HG03175 (cell line): ENCODE results near the gene SMIM31.

ENCODE experiments used
- ATAC-seq: cut with Tn5 transposase; IDR thresholded peaks from one replicate; pipeline ENCODE4 v1.9.1; 2021; ENCODE audit warnings: mild to moderate bottlenecking, moderate library complexity; ENCODE audit not compliant: unreplicated experiment

Gene SMIM31

DNA sequence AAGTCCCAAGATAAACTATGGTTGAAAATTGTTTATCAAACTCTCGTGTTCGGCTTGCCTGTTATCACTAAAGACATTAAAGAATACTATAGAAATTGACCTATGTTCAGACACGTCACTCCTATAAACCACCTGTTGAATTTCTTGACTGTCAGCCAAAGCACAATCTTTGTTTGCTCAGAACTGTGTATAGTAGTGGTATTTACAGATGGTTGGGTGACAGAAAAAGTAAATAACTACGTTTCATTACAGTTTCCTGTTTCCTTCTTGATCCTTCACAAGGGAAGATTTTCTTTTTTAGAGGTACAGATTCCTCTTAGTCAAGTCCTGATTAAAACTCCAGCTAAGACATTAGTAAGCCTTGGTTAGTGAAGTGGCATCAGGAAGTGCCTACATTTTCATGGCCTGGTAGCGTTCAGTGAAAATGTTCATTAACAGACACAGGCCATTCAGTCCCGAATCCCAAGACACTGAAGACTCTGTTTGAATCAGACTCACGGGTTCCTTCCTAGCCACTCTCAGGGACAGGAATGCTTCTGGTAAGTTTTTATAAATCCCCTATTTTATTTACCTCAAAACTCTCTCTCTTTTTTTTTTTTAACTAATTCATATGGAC lies at the start of gene SMIM31:
TSS of gene SMIM31 (plus strand) at position 259 of the 616 bp plus-strand sequence. CDS start 16,313 bp downstream, outside the sequence.
- no peak for ATAC-seq

DNA sequence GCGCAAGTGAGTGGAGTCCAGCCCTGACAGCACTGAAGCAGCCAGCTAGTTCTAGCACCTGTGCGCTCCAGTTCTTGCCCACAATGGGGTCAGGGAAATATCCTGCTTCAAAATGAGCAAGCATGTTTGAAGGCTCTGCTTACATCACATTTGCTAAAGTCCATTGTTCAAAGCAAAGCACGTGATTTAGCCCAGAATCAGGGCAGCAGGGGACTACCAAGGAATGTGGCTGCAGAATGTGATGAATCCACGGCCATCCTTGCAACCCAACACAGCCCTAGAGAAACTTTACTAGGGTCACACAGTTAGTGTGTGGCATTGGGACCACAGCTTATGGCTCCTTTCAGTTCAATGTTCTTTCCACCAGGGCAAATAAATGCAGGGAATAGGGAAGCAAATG lies 47.3 kb upstream of the SMIM31 start:
- ATAC-seq: no peak

DNA sequence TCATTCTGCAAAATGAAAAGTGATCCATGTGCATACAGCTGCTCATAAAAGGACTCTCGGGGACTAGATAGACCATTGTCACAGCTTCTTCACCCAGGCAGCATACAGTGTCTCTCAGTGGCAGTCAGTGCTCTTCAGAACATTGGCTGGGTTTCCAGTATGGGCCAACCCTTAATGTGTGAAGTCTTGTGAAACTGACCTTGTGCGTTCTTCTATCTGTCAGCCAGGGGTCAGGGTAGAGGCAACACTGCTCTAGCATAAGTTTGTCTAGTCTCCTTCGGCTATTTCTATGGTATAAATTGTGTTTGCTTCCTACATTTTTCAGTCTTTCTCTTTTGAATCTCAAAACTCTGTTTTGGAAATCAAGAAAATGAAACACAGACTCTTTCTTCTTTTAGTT lies 37.0 kb upstream of the SMIM31 start:
- ATAC-seq: peak; percentile 60

DNA sequence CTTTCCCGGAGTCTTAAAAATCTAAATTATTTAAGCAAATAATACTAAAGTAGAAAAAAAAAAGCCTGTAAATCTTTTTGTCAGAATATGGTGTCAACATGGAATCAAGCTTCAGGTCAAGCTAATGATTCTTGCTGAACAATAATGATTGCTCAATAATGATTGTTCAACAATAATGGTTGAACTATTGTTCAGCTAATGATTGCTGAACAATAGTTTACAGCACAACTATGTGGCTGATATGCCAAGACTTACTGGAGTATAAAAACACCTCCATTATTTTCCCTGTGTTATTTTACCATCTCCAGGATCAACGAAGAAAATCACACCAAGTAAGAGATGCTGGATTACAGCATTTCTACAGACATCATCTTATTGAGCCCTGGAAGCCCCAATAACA lies 35.1 kb upstream of the SMIM31 start:
- ATAC-seq: no peak

DNA sequence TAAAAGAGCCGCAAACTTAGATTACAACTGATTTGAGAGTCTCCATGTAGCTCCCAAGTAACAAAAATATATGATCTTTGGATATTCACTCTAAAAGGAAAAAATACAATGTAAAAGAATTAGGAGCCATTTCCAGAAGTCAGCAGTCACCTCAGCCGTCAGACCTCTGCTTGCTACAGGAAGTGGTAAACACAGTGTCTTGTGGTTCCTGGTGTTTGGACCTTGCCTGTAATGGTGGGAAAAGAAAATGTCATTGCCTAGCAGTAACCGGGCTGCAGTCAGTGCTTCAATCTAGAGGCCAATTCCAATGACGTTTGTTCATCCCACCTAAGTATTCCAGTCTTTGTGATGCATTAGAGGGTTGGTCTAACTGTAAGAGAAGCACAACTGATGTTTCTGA lies 28.9 kb upstream of the SMIM31 start:
- ATAC-seq: peak; percentile 64

DNA sequence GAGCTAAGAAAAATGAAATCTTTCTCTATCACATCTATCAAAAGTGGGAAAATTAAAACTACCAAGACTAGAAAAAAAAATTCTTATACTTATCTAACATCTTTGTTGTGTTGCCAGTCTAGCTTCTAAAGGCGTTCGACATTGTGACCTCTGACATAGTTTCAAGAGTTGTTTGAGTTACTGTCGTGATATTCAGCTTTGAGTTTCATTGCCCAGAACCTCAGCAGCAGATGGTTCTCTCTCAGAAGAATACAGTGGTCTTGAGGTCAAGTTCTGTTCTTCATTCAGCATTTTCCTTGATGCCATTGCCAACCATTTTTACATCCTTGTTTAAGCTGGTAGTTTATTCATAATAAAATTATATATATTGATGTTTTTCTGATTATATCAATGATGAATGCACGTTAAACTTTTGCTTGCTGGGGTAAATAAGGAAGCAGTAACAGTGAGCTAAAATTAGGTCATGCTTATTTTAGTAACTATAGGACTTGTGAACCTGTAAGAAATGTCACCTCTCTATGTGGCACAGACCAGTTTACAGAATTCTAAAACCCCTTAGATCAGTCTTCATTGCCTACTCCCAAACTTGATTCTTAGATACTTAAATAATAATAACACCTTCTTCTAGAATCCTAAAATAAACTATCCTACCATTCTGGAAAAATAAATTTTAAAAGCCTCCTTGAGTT lies 23.1 kb upstream of the SMIM31 start:
- ATAC-seq: no peak

DNA sequence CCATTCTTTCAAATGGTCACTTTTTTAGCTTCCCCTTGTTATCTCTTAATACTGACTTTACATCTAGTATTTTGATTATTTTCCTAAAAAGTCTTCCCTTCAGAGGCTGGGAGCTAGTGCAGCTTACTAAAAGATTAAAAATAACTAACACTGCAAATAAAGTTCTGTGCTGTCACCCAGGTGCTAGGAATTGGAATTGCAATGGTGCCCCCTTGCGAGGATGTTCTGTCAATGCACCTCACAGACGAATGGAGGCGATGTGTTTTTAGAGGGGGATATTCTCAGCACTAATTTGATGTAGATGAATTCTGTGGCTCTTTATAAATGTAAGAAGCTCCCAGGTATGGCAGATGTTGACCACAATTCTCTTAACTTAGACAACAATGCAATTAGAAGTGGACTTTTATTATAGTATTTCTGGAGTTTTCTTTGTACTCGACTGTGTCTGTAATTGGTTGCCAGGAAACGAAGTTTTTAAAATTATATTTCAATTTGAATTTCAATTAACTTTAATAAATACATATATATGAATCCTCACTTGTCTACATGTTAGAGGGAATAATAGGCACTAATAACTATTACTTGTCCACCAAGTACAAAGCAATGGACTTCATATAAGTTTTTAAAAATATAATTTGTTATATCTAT lies 22.0 kb upstream of the SMIM31 start:
- ATAC-seq: peak; percentile 76

DNA sequence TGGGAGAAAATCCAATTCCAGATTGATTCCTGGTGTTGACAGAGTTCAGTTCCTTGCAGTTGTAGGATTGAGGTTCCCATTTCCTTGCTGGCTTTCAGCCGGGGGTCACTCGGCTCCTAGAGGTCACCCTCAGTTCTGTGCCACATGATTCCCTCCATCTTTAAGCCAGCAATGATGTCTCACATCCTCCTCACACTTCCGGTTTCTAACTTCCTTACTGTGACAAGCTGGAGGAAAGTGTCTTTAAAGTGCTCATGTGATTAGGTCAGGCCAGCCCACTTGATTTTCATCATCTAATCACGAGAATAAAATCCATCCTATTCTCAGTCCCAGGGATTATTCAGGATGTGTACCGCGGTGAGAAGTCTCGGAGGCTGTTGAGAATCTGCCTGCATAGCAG lies 19.4 kb upstream of the SMIM31 start:
- ATAC-seq: peak; percentile 59

DNA sequence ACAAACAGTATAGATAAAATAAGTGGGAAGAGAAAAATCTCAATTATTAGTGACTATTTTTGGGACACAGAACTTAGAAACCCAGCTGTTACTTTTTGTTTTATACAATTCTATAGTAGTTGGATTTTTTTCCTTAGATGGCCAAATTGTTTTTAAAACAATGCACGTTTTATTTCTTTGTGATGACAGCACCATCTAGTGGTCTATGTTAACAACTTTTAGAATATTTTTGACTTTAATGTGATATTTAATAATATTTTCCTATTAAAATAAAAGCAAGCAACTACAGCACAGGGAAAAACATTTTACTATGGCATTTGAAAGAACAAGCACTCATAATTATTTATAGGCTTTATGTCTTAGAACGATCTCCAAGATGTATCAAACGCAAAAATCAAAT lies 5.6 kb upstream of the SMIM31 start:
- ATAC-seq: no peak

DNA sequence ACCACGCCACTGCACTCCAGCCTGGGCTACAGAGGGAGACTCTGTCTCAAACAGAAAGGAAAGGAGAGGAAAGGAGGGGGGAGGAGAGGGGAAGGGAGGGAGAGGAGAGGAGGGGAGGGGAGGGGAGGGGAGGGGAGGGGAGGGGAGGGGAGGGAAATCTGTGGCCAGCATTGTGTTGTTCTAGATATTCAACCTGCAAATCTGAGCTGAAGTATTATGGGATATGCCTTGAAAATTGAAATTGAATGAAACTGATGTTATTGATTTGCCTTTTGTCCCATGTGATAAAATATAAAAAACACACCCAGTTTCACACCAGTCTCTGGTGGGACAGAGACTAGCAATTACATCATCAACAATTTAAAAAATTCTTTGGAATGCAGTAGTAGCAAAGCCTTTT lies 1.5 kb downstream of the SMIM31 start:
- no peak for ATAC-seq

DNA sequence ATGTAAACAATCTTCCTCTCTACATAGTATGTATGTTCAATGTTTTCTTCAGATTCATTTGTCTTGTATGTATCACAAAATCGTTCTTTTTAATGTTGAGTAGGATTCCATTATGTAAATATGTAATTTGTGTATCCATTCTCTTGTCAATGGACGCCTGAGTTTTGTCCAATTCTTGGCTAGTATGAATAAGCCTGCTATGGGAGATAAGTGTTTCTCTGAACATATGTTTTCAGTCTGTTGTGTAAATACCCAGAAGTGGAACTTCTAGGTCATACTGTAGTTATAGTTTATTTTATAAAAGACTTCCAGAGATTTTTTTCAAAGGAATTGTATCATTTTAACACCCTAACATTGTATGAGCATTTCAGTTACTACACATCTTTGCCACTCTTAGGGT lies 2.8 kb downstream of the SMIM31 start:
- no peak for ATAC-seq

DNA sequence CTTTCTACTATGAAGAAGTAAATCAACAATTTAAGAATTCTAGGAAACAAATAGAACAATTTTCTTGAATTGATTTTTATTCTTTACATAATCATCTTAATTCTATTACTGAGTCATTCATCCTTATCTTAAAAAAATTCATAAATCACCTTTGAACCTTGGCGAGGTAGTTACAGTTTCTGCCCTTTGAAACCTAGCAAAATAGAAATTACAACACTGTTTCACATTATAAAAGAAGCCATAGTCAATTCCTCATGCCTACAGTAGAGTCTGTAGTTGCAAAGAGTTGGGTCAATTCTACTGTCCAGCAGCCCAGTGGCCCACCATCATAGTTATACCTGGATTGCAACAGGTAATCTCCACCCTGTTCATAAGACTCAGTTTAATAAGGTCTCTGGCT lies 7.3 kb downstream of the SMIM31 start:
- ATAC-seq: no peak

DNA sequence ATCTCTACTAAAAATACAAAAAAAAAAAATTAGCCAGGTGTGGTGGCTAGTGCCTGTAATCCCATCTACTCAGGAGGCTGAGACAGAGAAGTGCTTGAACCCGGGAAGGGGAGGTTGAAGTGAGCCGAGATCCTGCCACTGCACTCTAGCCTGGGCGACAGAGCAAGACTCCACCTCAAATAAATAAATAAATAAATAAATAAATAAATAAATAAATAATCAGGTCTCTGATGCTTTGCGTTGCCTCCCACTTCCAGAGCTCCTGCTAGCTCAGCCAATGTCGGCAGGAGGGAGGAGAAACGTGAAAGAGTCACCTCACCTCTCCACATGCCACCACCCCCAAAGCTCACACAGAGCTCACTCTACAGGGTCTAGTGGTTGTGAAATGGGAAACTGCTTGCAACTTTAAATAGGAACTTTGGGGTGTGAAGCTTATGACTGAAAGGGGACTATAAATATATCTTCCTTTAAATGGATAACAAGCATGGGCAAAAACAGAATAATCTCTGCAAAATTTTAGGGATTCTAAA lies 7.9 kb downstream of the SMIM31 start:
- no peak for ATAC-seq

DNA sequence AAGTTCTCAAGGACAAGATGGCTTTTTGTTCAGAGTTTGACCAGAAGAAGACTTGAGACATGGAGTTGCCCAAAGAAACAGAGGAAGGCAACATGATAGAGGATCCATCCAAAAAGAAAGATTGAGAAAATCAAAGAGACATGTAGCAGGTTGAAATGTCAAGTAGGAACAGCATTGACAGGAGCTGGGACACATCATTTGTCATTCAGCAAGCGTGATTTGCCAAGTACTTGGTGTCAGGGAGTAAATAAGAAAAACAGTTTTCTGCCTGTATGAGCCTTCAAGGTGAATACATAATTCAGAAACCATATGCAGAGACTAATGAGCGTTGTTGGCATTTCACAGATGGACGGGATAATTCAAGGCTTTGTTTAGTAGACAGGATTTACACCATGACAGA lies 11.2 kb downstream of the SMIM31 start:
- ATAC-seq: no peak

DNA sequence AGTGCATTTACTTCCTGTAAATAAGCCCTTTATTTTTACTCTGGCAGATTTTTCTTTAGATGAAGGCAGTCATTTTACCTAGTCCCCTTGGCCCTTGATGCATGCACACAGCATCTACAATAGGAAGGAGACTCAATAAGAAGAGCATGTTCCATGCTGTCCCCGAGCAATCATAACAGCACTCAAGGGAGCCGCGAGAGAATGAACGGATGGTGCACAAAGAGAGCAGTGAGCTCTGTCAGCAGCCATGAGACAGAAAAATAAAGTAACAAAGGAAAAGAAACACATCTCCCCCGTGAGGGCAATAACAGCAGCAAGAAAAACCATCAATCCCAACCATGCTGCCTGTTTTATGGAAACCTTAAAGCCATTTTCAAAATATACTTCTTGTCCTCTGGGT lies 11.9 kb downstream of the SMIM31 start:
- ATAC-seq: no peak

DNA sequence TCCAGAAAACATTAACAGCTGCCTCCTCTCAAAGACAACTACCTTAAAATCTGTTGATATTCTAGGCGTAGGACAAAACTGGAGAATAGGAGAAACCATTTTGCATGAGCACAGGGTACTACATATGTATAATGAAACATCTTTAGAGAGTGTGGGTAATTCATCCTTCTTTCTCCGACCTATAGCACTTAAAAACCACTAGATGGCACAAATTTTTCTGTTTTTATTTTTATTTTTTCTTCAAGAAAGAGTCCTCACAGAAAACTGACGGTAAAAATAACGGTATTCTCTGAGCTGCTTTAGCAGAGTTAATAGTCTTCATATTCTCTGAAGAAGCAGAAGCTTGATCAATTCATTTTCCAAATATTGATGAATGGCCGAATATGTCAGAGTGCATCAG lies 14.6 kb downstream of the SMIM31 start:
- ATAC-seq: peak; percentile 78

DNA sequence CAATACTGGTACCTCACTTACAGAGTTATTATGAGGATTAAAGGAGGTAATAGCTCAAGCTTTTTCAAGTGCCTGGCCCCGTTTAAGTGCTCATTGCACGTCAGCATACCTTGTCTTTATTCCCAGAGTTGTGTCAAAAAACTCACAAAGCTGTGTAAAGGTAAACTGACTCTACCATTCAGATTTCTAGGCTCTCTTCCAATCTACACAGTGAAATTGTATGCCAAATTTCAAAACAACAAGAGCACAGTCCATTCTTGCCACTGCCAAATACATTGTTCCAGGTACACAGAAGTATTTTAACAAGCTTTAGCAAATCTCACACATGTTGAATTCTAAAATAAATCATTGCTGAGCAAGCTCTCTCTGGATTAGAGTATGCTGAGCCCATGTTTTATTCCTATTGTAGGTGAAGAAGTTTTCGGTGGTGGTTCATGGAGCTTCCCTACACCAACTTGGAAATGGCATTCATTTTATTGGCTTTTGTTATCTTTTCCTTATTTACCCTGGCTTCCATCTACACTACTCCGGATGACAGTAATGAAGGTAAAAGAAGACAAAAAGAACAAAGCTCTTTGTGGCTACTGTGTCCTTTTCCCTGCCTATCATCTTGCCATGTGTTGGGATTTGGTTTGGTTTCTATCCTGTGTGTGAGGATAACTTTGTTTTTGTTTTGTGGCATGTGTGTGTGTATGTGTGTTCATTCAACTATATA lies 16.2 kb downstream of the SMIM31 start:
- no peak for ATAC-seq

DNA sequence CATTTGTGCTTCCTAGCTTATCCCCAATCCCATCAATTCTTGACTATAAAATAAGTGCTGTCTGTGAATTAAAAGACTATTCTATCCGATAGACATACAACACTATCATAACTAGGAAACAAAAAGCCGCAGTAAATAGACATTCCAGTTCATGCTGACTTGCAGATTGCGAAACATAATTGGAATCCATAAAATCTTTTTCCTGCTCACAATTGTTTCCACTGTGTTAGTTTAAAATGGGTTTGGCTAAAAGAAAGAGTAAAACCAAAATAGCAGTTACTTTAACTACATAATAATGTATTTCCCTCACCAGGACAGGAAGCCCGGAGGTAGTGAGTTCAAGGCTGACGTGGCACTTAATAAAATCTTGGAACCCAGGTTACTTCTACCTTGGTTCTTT lies 17.2 kb downstream of the SMIM31 start:
- ATAC-seq: no peak

DNA sequence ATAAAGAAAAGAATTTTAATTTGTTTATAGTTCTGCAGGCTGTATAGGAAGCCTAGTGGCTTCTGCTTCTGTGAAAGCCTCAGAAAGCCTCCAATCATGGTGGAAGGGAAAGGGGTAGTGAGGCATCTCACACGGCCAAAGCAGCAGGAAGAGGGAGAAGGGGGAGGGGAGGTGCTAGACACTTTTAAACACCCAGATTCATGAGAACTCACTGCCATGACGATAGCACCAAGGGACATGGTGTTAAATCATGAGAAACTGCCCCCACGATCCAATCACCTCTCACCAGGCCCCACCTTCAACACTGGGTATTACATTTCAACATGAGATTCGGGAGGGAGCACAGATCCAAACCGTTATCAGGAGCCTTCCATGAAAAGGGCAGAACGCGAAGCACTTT lies 18.1 kb downstream of the SMIM31 start:
- no peak for ATAC-seq

DNA sequence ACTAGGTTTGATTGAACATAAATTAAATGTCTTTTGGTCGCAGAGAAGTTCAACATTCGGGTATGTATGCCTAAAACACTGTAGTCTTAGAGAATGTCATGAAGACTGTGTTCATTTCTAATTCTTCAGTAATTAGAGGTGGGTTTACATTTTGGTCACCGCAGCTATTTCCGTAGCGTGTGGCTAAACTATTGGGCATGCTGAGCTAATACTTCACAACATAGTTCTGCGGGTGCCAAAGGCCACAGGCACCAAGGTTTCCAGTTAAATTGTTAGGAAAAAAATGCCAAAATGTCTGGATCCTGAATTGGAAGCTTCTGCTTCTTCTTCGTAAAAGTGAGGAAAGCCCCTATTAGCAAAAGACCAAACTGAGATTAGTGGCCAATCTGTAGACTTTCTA lies 25.1 kb downstream of the SMIM31 start:
- ATAC-seq: no peak

DNA sequence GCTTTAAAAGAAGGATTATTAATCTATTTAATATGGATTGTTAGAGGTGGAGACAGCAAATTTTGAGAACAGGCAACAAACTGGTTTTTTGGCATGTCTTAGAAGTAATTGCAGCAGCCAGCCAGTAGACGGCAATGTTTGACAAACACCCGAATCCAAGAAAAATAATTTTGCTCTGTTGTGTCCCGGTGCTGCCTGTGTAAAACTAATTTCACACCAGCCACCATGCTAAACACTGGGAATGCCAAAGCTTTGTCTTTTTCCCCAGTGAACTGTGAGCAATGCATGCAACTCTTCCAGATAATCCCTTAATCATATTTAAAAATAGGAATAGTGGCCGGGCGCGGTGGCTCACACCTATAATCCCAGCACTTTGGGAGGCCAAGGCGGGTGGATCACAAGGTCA lies 25.9 kb downstream of the SMIM31 start:
- peak; percentile 73 for ATAC-seq

DNA sequence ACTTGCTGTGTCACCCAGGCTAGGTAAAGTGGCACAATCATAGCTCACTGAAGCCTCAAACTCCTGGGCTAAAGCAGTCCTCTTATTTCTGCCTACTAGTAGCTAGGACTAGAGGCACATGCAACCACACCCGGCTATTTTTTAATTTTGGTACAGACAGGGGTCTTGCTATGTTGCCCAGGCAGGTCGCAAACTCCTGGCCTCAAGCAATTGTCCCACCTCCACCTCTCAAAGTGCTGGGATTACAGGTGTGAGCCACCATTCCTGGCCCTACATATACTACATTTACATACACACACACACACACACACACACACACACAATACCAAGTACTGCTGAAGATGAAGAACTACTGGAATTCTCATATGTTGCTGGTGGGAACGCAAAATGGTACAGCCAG lies 26.9 kb downstream of the SMIM31 start:
- ATAC-seq: no peak
